Measurements from ENCODE around the gene GYPC.
"Not testable (repeated sequence)": the region's sequence is repeated elsewhere in the genome, so short reads cannot be mapped to it uniquely, and the experiment has no call there.

Gene GYPC

GRCh38 chr2:126638746-126639145, 17.2 kb upstream of the GYPC start:
- no peak overlapping the region for H3K4me3 ChIP-seq (ENCODE audit: low read depth in 1 of 2, low read length in 2 of 2)
- H3K27ac ChIP-seq (ENCODE audit: low read depth, low read length) = no peak overlapping the region
- H3K9ac ChIP-seq (ENCODE audit: low read depth in 1 of 2, low read length in 2 of 2) = no peak overlapping the region
- H3K36me3 ChIP-seq (ENCODE audit: control insufficient read depth in 1 of 2, insufficient read depth in 2 of 2, low read length in 2 of 2) = no peaks in the 10 kb centered on the region
- no peaks in the 10 kb centered on the region for H3K27me3 ChIP-seq (ENCODE audit: control insufficient read depth in 1 of 2, insufficient read depth in 2 of 2, low read length in 2 of 2)
- H3K9me3 ChIP-seq (ENCODE audit: control insufficient read depth in 1 of 2, low read length in 2 of 2) = no peaks in the 10 kb centered on the region
- no peaks in the 10 kb centered on the region for H3K4me1 ChIP-seq (ENCODE audit: control insufficient read depth in 1 of 2, insufficient read depth in 2 of 2, low read length in 2 of 2)

- Histone ChIP-seq H3K27ac (ENCODE audit: low read depth, low read length) (no peak overlapping the region), H3K36me3 (ENCODE audit: control insufficient read depth in 1 of 2, insufficient read depth in 2 of 2, low read length in 2 of 2) (no peaks in the 10 kb centered on the region), H3K9me3 (ENCODE audit: control insufficient read depth in 1 of 2, low read length in 2 of 2) (no peaks in the 10 kb centered on the region), H3K4me3 (ENCODE audit: low read depth in 1 of 2, low read length in 2 of 2) (no peak overlapping the region), H3K27me3 (ENCODE audit: control insufficient read depth in 1 of 2, insufficient read depth in 2 of 2, low read length in 2 of 2) (no peaks in the 10 kb centered on the region), H3K9ac (ENCODE audit: low read depth in 1 of 2, low read length in 2 of 2) (no peak overlapping the region), H3K4me1 (ENCODE audit: control insufficient read depth in 1 of 2, insufficient read depth in 2 of 2, low read length in 2 of 2) (no peaks in the 10 kb centered on the region)
Observed at GRCh38 chr2:126639276-126639675, 16.7 kb upstream of the GYPC start.

- not testable (repeated sequence) for H3K36me3 ChIP-seq (ENCODE audit: control insufficient read depth in 1 of 2, insufficient read depth in 2 of 2, low read length in 2 of 2); H3K4me3 ChIP-seq (ENCODE audit: low read depth in 1 of 2, low read length in 2 of 2); H3K4me1 ChIP-seq (ENCODE audit: control insufficient read depth in 1 of 2, insufficient read depth in 2 of 2, low read length in 2 of 2); H3K27ac ChIP-seq (ENCODE audit: low read depth, low read length); H3K9ac ChIP-seq (ENCODE audit: low read depth in 1 of 2, low read length in 2 of 2); H3K27me3 ChIP-seq (ENCODE audit: control insufficient read depth in 1 of 2, insufficient read depth in 2 of 2, low read length in 2 of 2); H3K9me3 ChIP-seq (ENCODE audit: control insufficient read depth in 1 of 2, low read length in 2 of 2)
Observed at GRCh38 chr2:126641294-126641693, 14.7 kb upstream of the GYPC start.

GRCh38 chr2:126642031-126642430, 13.9 kb upstream of the GYPC start:
- Histone ChIP-seq H3K36me3 (ENCODE audit: control insufficient read depth in 1 of 2, insufficient read depth in 2 of 2, low read length in 2 of 2) (no peaks in the 10 kb centered on the region), H3K4me1 (ENCODE audit: control insufficient read depth in 1 of 2, insufficient read depth in 2 of 2, low read length in 2 of 2) (no peaks in the 10 kb centered on the region), H3K9me3 (ENCODE audit: control insufficient read depth in 1 of 2, low read length in 2 of 2) (no peaks in the 10 kb centered on the region), H3K9ac (ENCODE audit: low read depth in 1 of 2, low read length in 2 of 2) (no peak overlapping the region), H3K4me3 (ENCODE audit: low read depth in 1 of 2, low read length in 2 of 2) (no peak overlapping the region), H3K27me3 (ENCODE audit: control insufficient read depth in 1 of 2, insufficient read depth in 2 of 2, low read length in 2 of 2) (no peaks in the 10 kb centered on the region), H3K27ac (ENCODE audit: low read depth, low read length) (no peak overlapping the region)

- Histone ChIP-seq H3K9ac (ENCODE audit: low read depth in 1 of 2, low read length in 2 of 2) (no peak overlapping the region), H3K9me3 (ENCODE audit: control insufficient read depth in 1 of 2, low read length in 2 of 2) (no peaks in the 10 kb centered on the region), H3K36me3 (ENCODE audit: control insufficient read depth in 1 of 2, insufficient read depth in 2 of 2, low read length in 2 of 2) (no peaks in the 10 kb centered on the region), H3K27ac (ENCODE audit: low read depth, low read length) (no peak overlapping the region), H3K27me3 (ENCODE audit: control insufficient read depth in 1 of 2, insufficient read depth in 2 of 2, low read length in 2 of 2) (no peaks in the 10 kb centered on the region), H3K4me3 (ENCODE audit: low read depth in 1 of 2, low read length in 2 of 2) (no peak overlapping the region), H3K4me1 (ENCODE audit: control insufficient read depth in 1 of 2, insufficient read depth in 2 of 2, low read length in 2 of 2) (no peaks in the 10 kb centered on the region)
Observed at GRCh38 chr2:126643431-126643830, 12.5 kb upstream of the GYPC start.

- no peak overlapping the region for H3K4me3 ChIP-seq (ENCODE audit: low read depth in 1 of 2, low read length in 2 of 2)
- H3K36me3 ChIP-seq (ENCODE audit: control insufficient read depth in 1 of 2, insufficient read depth in 2 of 2, low read length in 2 of 2) = no peaks in the 10 kb centered on the region
- no peaks in the 10 kb centered on the region for H3K4me1 ChIP-seq (ENCODE audit: control insufficient read depth in 1 of 2, insufficient read depth in 2 of 2, low read length in 2 of 2)
- H3K27ac ChIP-seq (ENCODE audit: low read depth, low read length) = no peak overlapping the region
- no peak overlapping the region for H3K9ac ChIP-seq (ENCODE audit: low read depth in 1 of 2, low read length in 2 of 2)
- no peaks in the 10 kb centered on the region for H3K27me3 ChIP-seq (ENCODE audit: control insufficient read depth in 1 of 2, insufficient read depth in 2 of 2, low read length in 2 of 2)
- H3K9me3 ChIP-seq (ENCODE audit: control insufficient read depth in 1 of 2, low read length in 2 of 2) = no peaks in the 10 kb centered on the region
Observed at GRCh38 chr2:126643972-126644371, 12.0 kb upstream of the GYPC start.

- H3K9ac ChIP-seq (ENCODE audit: low read depth in 1 of 2, low read length in 2 of 2) = no peak overlapping the region
- no peaks in the 10 kb centered on the region for H3K4me1 ChIP-seq (ENCODE audit: control insufficient read depth in 1 of 2, insufficient read depth in 2 of 2, low read length in 2 of 2)
- H3K27me3 ChIP-seq (ENCODE audit: control insufficient read depth in 1 of 2, insufficient read depth in 2 of 2, low read length in 2 of 2) = no peaks in the 10 kb centered on the region
- no peaks in the 10 kb centered on the region for H3K9me3 ChIP-seq (ENCODE audit: control insufficient read depth in 1 of 2, low read length in 2 of 2)
- no peak overlapping the region for H3K4me3 ChIP-seq (ENCODE audit: low read depth in 1 of 2, low read length in 2 of 2)
- H3K36me3 ChIP-seq (ENCODE audit: control insufficient read depth in 1 of 2, insufficient read depth in 2 of 2, low read length in 2 of 2) = no peaks in the 10 kb centered on the region
- no peak overlapping the region for H3K27ac ChIP-seq (ENCODE audit: low read depth, low read length)
Observed at GRCh38 chr2:126644630-126645191, 11.2 kb upstream of the GYPC start.

- Histone ChIP-seq H3K27ac (ENCODE audit: low read depth, low read length) (no peak overlapping the region), H3K9ac (ENCODE audit: low read depth in 1 of 2, low read length in 2 of 2) (no peak overlapping the region), H3K36me3 (ENCODE audit: control insufficient read depth in 1 of 2, insufficient read depth in 2 of 2, low read length in 2 of 2) (no peaks in the 10 kb centered on the region), H3K4me3 (ENCODE audit: low read depth in 1 of 2, low read length in 2 of 2) (no peak overlapping the region), H3K4me1 (ENCODE audit: control insufficient read depth in 1 of 2, insufficient read depth in 2 of 2, low read length in 2 of 2) (no peaks in the 10 kb centered on the region), H3K9me3 (ENCODE audit: control insufficient read depth in 1 of 2, low read length in 2 of 2) (no peaks in the 10 kb centered on the region), H3K27me3 (ENCODE audit: control insufficient read depth in 1 of 2, insufficient read depth in 2 of 2, low read length in 2 of 2) (no peaks in the 10 kb centered on the region)
Observed at GRCh38 chr2:126645211-126645618, 10.7 kb upstream of the GYPC start.

GRCh38 chr2:126646026-126646425, 9.9 kb upstream of the GYPC start:
- no peaks in the 10 kb centered on the region for H3K36me3 ChIP-seq (ENCODE audit: control insufficient read depth in 1 of 2, insufficient read depth in 2 of 2, low read length in 2 of 2)
- H3K27ac ChIP-seq (ENCODE audit: low read depth, low read length) = no peak overlapping the region
- H3K4me1 ChIP-seq (ENCODE audit: control insufficient read depth in 1 of 2, insufficient read depth in 2 of 2, low read length in 2 of 2) = no peaks in the 10 kb centered on the region
- no peaks in the 10 kb centered on the region for H3K27me3 ChIP-seq (ENCODE audit: control insufficient read depth in 1 of 2, insufficient read depth in 2 of 2, low read length in 2 of 2)
- H3K9ac ChIP-seq (ENCODE audit: low read depth in 1 of 2, low read length in 2 of 2) = no peak overlapping the region
- no peaks in the 10 kb centered on the region for H3K9me3 ChIP-seq (ENCODE audit: control insufficient read depth in 1 of 2, low read length in 2 of 2)
- H3K4me3 ChIP-seq (ENCODE audit: low read depth in 1 of 2, low read length in 2 of 2) = no peak overlapping the region

GRCh38 chr2:126647714-126648344, 8.1 kb upstream of the GYPC start:
- not testable (repeated sequence) for H3K27ac ChIP-seq (ENCODE audit: low read depth, low read length); H3K9ac ChIP-seq (ENCODE audit: low read depth in 1 of 2, low read length in 2 of 2); H3K4me1 ChIP-seq (ENCODE audit: control insufficient read depth in 1 of 2, insufficient read depth in 2 of 2, low read length in 2 of 2); H3K36me3 ChIP-seq (ENCODE audit: control insufficient read depth in 1 of 2, insufficient read depth in 2 of 2, low read length in 2 of 2); H3K27me3 ChIP-seq (ENCODE audit: control insufficient read depth in 1 of 2, insufficient read depth in 2 of 2, low read length in 2 of 2); H3K4me3 ChIP-seq (ENCODE audit: low read depth in 1 of 2, low read length in 2 of 2); H3K9me3 ChIP-seq (ENCODE audit: control insufficient read depth in 1 of 2, low read length in 2 of 2)
